Kidney glomerular epithelial cell (primary cell): Measurements from ENCODE around the gene TAS2R4.
"Not testable (repeated sequence)": the region's sequence is repeated elsewhere in the genome, so short reads cannot be mapped to it uniquely, and the experiment has no call there.

Experiments used
- DNase-seq: peaks from one replicate; lab custom pipeline; 2025; lab: John Stamatoyannopoulos, UW

Gene TAS2R4

GRCh38 chr7:141776374-141776773 is at the start of gene TAS2R4:
Gene TAS2R4 (plus strand): TSS chr7:141776674. CDS start chr7:141778489, 1,815 bp downstream.
- no peak for DNase-seq

DNA sequence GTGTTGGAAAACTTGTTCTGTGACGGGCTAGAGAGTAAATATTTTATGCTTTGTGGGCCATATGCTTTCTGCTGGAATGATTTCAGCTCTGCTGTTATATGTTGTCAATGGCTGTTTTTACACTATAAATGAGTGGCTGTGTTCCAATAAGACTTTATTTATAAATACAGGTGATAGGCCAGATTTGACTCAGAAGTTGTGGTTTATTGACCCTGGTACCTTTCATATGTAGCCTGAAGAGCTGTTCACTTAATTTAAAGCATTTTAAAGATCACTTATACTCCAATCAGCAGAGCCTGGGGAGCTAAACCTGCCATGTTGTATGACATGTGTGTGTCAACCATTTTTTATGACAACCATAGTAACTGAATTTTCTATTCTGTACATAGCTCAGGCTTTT is 47.5 kb upstream of the TAS2R4 start:
- DNase-seq = no peak

GRCh38 chr7:141731476-141732149 is 44.9 kb upstream of the TAS2R4 start:
- no peak for DNase-seq

- no peak for DNase-seq
Measured at GRCh38 chr7:141737118-141737835, 39.2 kb upstream of the TAS2R4 start.

DNA sequence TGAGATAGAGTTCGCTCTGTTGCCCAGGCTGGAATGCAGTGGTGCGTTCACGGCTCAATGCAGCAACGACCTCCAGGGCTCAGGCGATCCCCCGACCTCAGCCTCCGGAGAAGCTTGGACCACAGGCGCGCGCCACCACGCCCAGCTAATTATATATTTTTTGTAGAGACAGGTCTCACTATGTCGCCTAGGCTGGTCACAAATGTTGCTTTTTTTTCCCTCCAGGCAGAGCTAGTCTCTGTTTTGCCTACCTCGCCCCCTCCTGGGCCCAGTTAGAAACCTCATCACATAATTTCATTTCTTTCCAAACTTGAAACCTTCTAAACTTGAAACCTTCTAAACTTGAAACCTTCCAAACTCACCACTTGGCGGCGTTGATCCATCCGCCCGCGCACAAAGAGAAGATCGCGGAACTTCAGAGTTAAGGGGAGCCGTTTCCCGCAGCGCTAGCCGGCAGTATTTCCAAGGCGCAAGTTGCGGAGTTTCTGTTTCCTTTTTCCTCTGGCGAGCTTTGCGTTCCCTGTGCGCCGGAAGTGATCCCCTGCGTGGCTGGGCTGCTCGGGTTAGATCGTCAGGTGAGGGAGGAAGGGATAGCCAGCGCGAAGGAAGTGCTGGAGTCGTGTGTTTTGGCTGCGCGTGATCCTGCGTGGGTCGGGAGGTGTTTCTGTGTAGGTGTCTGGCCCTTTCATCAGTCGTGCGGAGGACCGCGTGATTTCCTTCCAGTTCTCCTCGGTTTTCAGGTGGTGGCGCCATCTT is 38.5 kb upstream of the TAS2R4 start, which contains the start of gene SSBP1:
Gene SSBP1, plus strand, starts transcription at position 523 of the 756 bp plus-strand sequence. CDS start 809 bp downstream, outside the sequence.
- peak; percentile 97 for DNase-seq

DNA sequence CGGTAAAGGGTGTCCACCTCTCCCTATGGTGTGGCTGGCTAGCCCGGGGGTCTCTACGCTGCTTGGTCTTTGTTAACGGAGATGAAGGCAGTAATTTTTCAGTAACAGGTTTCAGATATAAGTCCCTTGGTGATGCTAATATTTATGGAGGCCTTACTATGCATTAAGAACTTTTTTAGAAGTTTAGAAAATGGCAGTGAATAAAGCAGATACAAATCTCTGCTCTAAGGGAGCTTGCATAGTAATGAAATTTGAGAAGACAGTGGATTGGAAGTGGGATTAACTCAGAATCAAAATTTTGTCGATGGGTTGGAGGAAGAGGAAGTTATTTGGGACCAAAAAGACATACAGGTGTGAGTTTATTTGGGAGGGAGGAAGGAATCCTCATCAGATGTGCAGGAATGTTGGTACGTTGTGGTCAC is 37.9 kb upstream of the TAS2R4 start:
- DNase-seq = no peak

DNA sequence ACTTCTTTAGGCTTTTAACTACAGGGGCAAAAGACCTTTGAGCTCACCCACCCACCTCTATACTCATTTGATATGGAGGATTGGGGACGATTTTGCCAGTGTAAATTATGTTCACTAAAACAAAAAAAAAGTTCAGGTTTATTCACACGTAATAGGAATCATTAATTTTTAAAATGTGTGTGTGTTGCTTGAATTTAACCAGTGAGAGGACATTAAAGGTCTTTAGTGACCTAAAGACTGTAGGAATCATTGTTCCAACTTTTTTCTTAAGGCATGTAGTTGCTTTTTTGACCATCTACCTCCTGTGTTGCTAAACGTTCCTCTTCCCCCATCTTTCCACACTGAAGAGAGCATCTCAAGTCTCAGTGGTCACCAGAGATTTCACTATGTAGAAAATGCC is 37.2 kb upstream of the TAS2R4 start:
- DNase-seq = no peak

- DNase-seq = no peak
Measured at GRCh38 chr7:141742229-141742628, 34.2 kb upstream of the TAS2R4 start.

- no peak for DNase-seq
Measured at GRCh38 chr7:141744131-141744530, 32.3 kb upstream of the TAS2R4 start.

DNA sequence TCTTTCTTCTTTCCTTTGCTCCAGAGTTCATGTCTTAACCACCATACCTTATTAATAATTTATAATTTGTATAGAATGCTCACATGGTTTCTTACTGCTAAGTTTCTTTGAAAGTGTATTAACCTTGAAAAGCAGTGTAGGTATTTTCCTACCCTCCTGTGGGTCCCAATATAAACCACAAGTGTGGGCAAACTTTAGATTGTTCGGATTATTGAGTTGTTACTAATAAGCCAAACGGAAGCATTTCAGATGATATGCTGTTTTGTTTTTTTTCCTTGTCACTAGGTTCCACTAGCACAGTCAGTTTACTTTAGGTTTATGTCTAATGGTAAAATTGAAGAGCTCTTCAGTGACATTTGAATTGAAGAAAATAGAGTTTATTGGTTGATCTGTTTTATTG is 28.1 kb upstream of the TAS2R4 start:
- DNase-seq = peak; percentile 37

DNA sequence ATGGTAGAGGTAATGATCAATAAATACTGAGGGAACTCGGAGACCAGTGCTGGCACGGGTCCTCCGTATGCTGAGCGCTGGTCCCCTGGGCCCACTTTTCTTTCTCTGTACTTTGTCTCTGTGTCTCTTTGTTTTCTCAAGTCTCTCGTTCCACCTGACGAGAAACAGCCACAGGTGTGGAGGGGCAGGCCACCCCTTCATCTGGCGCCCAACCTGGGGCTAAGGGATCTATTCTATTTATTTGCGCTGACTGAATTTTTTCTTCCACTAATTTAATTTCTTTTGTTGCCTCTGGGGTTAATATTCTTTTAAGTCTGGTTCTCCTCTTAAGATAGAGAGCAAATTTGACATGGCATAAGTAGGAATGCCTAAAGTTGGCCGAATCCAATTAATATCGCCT is 24.6 kb upstream of the TAS2R4 start:
- not testable (repeated sequence) for DNase-seq

- DNase-seq = no peak
Measured at GRCh38 chr7:141752634-141753033, 23.8 kb upstream of the TAS2R4 start.

- DNase-seq = no peak
Measured at GRCh38 chr7:141754939-141755338, 21.5 kb upstream of the TAS2R4 start.

DNA sequence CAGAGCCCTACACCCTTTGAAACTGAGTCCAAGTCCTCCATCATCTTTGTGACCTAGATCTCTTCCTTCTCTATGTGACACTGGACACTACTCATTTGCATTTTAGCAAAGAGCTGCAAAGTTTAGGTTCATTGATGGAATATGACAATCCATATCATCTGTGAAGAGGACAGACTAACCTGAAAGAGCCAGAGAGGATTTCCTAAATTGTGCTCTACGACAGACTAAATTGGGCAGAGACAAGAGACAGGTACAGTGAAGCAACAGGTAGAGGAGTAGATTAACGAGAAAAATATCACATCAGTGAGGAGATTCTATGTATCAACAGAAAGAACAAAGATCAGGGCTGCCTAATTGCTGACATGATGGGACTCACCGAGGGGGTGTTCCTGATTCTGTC is 12.7 kb upstream of the TAS2R4 start, which contains the start of gene TAS2R3:
Gene TAS2R3, plus strand, starts transcription at position 301 of the 400 bp plus-strand sequence. Its CDS starts 62 bp downstream, at position 363.
- no peak for DNase-seq

DNA sequence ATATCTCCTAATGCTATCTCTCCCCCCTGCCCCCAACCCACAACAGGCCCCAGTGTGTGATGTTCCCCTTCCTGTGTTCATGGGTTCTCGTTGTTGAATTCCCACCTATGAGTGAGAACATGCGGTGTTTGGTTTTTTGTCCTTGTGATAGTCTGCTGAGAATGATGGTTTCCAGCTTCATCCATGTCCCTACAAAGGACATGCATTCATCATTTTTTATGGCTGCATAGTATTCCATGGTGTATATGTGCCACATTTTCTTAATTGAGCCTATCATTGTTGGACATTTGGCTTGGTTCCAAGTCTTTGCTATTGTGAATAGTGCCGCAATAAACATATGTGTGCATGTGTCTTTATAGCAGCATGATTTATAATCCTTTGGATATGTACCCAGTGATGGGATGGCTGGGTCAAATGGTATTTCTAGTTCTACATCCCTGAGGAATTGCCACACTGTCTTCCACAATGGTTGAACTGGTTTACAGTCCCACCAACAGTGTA is 6.3 kb upstream of the TAS2R4 start:
- not testable (repeated sequence) for DNase-seq

DNA sequence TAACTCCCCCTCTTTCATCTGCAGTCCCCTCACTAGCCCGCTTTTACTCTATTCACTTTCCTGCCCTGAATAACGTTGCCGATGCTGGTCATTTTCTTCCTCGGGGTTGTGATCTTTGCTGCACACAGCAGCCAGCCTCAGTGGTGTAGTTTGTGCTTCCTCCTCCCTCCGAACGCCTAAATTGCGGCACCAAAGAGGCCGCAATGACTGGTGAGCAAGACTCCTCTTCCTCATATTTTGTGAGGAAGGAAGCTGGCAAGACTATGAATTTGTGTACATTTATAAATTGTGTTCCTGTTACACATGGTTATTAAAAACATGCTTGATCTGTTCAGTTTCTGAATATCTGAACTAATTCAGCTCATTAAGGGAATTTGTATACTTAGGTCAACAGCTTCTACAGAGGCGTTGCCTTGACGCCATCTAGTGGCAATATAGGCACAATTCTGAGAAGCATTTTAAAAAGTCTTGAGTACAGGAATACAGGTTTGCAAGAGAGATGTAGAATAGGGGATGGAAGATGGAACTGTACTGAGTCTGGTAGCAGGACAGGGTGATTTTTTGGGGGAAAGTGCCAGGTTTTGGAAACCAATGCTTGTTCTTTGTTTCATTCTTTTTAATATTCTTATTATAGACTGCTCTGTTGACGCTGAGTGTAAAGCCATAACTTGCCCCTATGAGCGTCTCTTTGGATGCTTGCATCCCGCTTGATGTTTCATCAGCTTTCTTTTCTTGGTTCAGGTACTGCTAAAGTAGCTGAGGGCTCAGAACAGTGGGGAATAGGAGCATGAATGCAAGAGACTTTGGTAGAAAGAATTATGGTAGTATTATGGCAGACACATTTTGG is 9.5 kb downstream of the TAS2R4 start:
- DNase-seq = peak; percentile 78

- DNase-seq = no peak
Measured at GRCh38 chr7:141788296-141788695, 11.8 kb downstream of the TAS2R4 start.

GRCh38 chr7:141789917-141790316 is 13.4 kb downstream of the TAS2R4 start, which contains the start of gene TAS2R5:
Gene TAS2R5 (plus strand): TSS chr7:141790217. CDS start chr7:141790362, 145 bp downstream.
- no peak for DNase-seq

DNA sequence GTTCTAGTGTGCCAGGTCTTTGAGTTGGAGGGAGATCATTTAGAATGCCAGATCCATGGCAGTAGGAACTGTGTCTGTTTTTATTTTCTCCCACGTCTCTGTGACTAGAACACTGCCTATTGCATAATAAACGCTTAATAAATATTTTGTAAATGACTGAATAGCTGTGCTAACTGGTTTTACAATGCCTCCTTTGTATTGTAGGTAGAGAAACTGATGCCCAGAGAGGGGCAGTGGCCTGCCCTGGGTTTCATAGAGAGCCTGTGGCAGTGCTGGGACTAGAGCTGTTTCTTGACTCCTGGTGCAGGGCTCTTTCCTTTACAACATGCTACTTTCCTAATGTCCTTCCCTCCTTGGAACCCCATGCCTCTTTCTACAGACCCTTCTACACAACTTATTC is 16.1 kb downstream of the TAS2R4 start:
- no peak for DNase-seq

DNA sequence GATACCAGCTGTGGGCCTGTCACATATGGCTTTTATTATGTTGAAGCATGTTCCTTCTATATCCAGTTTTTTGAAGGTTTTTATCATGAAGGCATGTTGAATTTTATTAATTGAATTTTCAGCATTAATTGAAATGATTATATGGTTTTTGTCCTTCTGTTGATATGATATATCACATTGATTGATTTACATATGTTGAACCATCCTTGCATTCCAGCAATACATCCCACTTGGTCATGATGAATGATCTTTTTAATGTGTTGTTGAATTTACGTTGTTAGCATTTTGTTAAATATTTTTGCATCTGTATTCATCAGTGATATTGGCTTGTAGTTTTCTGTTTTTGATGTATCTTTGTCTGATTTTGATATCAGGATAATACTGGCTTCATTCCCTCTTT is 43.6 kb downstream of the TAS2R4 start:
- no peak for DNase-seq

DNA sequence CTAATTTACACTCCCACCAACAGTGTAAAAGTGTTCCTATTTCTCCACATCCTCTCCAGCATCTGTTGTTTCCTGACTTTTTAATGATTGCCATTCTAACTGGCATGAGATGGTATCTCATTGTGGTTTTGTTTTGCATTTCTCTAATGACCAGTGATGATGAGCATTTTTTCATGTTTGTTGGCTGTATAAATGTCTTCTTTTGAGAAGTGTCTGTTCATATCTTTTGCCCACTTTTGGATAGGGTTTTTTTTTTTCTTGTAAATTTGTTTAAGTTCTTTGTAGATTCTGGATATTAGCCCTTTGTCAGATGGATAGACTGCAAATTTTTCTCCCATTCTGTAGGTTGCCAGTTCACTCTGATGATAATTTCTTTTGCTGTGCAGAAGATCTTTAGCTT is 46.0 kb downstream of the TAS2R4 start:
- not testable (repeated sequence) for DNase-seq
